ENCODE results near the gene C1orf21.
"Not testable (repeated sequence)": the region's sequence is repeated elsewhere in the genome, so short reads cannot be mapped to it uniquely, and the experiment has no call there.

C1orf21 gene

DNA sequence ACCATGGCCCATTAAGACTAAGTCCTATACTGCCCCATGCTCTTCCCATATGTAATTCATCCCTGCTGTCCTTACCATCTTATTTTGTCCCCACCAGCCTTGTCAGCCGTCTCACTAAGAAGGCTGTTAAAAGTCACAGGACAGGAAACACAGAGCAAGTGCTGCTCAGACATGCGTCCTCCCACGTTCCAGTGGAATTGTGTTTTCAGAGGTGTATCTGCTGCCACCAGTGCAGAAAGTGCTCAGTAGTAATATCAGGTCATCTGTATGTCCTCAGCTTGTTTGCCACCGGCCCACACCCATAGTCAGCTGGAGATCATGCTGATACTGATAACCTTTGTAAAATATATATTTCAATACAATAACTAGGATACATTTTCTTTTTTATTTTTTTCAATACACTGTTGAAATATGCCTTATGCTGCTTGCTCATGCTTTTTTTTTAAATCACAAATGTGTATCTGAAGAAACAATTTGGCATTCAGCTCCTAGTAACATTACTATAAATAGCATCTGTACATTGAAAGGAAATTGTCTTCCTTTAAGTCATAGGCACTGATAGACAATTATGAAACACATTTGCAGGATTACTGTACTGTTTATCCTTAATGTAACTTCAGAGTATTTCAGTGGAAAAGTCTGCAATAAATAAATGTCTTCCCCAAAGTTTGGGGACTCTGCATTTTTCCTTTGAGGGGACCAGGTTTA is 211.0 kb downstream of the C1orf21 start:
- no peak for DNase-seq (ENCODE audit: low read depth in 2 of 2)

DNA sequence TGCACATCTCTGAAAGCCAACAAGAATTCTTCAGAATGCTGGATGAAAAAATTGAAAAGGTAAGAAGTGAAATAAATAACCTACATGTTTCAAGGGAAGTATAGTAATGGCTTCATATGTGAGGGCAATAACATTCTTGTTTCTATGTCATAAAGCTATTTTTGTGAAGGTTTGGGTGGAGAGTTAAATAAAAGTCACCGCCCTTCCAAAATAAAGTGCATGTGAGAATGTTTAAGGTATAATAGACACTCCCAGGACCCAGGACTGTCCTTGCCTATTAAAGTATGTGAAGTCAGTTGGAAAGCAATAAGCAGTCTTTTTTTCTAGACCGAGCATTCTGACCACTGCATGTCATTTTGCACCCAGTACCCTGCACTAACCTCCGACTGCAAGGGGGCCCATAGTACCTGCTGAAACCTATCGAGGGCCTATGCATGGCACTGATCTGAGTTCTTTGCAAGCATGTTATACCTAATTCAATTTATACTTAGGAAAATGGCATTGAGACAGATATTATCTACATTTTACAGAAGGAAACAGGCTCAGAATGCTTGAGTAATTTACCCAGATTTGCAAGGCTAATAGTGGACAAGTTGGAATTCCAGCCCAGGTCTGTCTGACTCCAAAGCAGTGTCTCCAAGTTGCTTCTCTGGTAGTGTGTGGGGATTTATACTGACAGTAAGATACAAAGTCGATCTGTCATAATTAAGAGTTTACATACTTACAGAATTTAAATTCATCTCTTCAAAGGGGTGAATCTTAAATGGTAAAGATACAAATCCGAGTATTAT is 211.8 kb downstream of the C1orf21 start:
- no peak for DNase-seq (ENCODE audit: low read depth in 2 of 2)

DNA sequence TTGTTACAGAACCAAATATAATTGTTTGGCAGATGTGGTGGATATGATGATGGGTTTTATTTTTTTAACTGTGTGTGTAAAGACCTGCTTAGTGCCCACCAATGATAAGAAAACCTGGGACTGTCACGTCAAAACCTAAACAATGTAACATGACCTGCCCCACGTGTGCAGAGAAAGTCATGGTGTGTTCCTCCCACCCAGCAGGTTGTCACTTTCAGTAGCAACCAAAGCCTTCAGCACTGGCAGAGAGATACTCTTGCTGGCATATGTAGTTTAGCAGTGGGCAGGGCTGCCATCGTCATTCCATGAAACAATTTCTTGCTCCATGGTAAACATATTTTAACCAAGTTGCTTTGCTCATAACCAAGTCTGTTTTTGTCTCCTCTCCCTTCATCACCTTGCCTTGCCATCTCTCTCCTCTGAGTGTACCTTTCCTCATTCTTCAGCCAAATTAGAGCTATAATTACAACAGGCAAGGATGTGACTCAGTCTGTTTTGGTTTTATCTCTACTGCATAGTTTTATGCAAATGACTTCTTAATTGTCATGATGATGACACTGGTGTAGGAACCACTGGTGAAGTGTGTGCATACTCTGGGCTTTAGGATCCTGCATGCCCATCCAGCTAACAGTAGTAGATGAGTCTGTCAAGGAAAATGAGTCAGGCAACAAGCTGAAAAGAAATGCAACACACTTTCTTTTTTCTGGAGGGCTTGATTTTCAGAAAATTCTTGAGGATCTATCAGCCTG is 217.5 kb downstream of the C1orf21 start:
- DNase-seq (ENCODE audit: low read depth in 2 of 2), result no peak

DNA sequence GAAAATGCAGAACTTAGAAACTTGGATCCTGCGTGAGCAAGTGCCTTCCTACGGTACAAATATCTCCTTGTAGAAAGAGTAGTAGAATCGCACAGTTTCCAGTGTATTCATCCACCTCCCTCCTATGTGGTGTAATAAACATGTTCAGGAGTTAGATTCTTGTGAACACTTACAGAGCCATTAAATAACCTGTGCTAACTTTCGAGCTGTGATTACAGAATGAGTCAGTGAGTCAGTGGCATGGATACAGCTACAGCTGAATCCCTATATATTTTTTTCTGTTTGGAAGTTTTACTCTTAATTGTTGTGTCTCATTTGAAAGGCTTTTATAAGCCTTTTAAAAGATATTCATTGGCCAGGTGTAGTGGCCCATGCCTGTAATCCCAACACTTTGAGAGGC is 219.1 kb downstream of the C1orf21 start:
- DNase-seq (ENCODE audit: low read depth in 2 of 2), result no peak

DNA sequence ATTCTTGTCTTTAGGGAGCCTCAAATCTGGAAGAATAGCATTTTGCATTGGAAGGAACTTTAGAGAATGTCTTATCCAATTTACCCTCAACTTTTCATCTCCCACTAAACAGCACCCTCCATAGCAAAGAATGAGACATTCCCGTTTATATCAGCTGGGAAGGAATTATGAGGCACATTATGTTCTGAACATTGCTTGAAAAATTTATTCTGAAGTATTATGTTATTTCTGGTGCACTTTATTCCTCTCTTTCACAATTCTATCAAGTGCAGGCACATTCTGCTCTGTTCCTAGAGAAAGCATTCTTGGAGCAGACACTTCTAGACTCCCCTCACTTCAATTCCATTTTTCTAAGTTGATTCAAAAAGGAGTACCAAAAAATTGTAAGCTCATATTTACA is 220.0 kb downstream of the C1orf21 start:
- no peak for DNase-seq (ENCODE audit: low read depth in 2 of 2)

DNA sequence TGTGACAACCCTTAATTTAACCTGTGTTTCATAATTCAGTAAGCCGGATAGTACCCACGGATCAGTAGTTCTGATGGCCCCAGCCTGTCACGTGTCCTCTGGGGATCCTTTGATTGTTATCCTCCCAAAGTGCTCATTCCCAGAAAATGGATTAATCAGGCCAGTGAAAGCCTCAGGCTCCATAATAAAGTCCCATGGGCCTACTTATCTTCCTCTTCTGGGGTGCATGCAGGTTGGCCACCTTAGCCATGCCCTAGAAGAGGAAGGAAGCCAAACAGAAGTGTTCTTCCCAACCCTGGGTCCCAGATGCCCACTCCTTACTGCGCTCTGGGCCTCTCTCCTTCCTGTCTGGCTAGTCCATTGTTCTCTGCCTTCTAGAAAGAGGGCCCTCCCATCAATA is 221.8 kb downstream of the C1orf21 start:
- DNase-seq (ENCODE audit: low read depth in 2 of 2), result no peak

DNA sequence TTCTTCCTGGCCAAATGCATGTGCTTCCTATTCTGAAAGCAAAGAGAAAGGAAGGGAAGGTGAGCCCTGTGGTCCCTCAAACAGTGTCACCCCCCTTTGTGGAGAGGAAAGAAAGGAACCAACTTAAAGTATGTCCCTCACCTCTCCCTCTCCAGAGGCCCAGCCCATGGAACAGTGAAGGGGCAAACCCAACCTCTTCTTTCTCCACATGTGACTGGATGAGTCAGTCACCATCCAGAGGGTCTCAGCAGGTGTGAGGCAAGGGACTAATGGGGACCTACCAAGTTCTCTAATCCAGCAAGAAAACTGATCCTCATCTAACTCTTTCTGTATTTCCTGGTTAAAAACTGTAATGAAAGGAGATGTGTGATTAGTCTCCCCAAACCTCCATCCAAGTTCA is 222.2 kb downstream of the C1orf21 start:
- no peak for DNase-seq (ENCODE audit: low read depth in 2 of 2)

DNA sequence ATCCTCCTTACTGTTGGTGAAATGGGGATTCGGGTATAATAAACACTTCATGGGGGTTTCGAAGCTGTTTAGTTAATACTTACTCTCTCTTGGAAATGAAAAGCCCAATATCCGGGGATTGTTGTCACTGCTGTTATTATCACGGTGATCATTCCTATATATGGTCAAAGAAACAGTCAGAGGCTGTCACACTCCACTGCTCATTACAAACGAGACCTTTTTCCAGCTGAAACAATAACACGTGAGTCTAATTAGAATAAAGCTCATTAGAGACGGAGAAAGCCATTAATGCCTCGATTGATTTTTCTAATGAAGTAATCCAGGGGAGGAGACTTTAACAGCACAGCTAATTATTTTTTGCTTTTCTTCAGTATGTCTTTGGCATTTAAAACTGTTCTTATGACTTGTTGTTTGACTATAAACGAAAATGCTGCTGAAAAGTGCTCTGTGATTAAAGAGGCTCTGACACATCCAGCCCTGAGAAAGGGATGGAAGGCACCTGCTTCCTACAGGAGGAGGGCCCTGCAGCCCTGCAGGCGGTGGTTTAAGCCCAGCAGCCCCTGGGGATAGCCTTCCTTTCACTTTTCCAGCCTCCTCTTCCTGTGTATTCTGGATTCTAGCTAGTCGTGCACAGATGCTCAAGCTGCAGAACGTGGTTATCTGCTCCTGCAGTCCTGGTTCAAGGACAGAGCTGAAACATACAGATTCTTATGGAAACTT is 224.2 kb downstream of the C1orf21 start:
- DNase-seq (ENCODE audit: low read depth in 2 of 2), result no peak

DNA sequence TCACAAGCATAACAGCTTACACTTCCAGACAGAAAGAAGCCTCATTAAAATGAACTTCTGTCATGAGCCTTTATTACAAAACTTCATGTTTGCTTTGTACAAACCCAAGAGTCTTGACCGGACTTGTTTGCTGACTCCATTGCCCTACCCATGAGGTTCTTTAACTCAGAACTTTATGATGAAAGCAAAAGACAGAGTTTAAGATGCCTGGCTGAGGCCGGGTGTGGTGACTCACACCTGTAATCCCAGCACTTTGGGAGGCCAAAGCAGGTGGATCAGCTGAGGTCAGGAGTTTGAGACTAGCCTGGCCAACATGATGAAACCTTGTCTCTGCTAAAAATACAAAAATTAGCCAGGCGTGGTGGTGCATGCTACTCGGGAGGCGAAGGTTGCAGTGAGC is 225.4 kb downstream of the C1orf21 start:
- not testable (repeated sequence) for DNase-seq (ENCODE audit: low read depth in 2 of 2)

DNA sequence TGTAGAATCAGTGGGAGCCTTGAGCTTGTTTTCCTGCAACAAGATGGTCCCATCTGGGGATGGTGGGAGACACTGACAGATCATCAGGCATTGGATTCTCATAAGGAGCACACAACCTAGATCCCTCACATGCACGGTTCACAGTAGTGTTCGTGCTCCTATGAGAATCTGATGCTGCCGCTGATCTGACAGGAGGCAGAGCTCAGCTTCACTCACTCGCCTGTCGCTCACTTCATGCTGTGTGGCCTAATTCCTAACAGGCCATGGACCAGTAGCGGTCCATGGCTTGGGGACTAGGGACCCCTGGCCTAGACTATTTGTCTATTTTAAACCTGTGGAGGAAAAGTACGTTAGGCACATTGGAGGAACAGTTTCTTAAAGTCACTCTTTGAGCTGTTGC is 227.8 kb downstream of the C1orf21 start:
- no peak for DNase-seq (ENCODE audit: low read depth in 2 of 2)

DNA sequence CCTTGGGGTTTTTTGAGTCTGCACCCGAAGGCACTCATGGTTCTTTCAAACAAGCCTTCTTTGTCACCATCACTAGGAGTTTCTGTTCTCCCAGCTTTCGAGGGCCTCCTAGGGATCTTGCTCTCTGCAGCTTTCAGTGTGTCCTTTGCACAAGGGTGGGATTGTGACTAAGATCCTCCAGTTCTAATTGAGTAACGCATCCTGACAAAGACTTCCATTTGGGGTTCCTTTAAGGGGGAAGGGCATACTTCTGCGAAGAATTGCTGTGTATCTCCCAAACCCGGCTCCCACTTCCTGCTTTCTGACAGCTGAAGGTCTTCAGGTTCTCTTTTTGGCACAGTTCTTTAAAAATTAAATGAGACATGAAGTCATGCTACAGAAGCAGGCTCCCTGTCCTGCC is 228.5 kb downstream of the C1orf21 start:
- no peak for DNase-seq (ENCODE audit: low read depth in 2 of 2)

DNA sequence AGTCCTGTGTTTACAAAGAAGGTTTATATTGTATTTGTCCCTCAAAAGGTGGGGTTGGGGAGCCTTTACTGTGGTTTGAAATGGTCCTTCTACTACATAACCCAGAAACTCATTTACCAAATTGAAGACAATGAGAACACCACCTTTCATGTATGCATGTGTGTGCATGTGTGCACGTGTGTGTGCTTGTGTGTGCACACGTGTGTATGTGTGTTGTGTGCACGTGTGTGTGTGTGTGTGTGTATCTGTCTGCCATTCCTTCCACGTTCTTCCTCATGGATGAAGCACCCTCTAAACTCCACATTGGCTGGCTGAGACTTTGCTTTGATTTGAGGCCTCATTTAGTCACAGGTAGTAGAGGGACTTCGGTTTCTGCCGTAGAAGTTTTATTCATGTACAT is 229.7 kb downstream of the C1orf21 start:
- no peak for DNase-seq (ENCODE audit: low read depth in 2 of 2)

DNA sequence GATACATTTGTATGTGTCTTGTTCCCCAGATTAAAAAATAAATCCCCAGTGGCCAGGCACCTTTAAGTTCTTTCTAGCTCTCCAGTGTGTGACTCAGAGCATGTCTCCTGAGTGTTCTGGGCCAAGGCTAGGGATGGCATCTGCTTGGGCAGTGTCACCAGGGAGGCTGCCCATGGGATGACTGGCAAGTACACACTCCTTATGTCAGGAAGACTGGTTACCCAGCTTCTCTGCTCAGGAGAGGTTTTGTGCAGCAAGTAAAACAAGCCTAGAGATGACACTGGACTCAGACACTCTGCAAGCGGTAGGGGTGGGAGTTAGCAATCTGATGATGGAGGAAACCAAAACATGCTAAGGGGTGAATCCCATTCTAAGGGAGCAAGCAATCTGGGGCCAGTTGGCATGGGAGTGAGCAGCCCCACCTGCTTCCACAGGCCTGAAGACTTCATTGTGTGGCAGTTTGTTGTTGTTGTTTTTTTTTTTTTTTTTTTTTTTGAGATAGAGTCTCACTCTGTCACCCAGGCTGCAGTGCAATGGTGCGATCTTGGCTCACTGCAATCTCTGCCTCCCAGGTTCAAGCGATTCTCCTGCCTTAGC is 230.7 kb downstream of the C1orf21 start:
- no peak for DNase-seq (ENCODE audit: low read depth in 2 of 2)

DNA sequence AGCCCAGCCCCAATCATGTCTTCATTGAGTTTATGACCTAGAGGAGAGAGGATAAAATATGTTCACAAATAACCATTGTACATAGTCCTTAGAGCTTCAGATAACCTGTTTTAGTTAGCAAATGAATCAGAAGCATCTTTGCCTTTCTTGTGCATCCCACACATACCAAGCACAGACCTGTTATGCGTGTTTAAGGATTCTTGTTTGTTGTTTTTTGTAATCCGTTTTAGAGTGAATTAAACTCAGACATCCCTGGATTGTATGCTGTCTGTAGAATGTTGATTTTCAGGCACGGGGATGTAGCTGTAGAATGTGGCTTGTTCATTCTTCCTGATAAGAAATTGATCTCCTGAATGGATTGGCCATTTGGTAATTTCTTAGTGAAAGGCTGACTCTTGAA is 232.0 kb downstream of the C1orf21 start:
- no peak for DNase-seq (ENCODE audit: low read depth in 2 of 2)

DNA sequence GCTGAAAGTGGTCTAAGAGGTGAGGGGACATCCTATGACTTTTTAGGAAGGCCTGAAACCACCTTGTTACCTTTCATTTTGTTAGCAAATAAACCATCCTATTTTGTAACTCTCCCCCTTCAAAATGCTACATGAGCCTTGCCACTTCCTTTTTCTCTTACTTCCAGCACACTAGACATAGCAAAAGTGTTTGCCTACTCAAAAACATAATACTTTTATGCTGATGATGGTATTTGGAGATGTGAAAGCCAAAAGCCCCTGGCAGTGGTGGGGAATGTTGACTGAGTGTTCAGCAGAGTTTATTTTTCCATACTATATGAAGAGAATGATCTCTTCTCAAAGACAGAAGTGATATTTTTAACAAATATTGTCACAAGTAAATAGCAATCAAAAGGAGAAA is 233.6 kb downstream of the C1orf21 start:
- no peak for DNase-seq (ENCODE audit: low read depth in 2 of 2)

DNA sequence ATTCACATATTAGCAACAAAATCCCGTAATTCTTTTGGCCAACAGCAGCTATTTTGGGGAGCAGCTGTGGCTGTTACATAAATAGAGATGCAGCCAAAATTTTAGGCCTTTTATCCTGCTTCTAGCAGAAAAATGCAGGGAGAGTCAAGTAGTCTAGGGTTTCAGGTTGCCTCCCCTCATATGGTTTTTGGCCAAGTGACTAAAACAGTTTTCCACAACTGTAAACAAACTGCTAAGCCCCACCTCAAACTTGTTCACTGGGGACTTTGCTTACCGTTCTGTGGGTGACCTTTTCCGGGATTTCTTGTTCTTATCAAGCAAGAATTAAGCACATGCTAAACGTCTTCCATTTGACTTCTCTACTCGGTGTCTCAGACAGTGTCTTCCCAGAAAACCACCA is 234.4 kb downstream of the C1orf21 start:
- DNase-seq (ENCODE audit: low read depth in 2 of 2), result no peak

DNA sequence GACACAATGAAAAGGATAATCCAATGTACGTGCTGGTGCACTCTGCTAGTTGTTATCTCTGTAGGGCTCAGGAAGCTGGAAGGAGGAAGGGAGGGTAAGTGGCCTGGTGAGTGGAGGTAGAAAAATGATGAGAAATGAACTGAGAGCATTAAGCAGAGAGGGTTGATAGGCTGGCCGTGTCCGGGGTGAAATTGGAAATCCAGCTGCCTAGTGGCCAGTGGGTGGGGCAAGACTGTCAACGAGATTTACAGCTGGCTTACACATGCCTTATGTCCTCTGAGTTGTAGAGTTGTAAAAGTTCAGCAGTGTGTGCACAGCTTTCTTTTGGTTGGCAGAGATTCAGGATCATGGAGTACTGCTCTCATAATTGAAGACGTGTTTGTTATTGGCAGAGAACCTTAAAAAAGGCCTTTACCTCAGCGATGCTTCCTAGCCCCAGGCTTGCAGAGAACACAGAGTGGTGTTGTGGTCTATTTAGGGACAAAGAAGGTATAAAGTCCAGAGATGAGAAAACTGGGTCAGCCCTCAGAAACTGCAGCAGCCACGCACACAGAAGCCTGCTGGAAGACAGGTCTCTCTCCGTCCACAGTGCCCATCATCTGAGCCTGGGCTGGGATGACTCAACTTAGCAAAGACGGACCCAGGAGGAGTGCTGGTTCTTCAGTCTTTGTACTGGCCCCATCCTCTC is 235.5 kb downstream of the C1orf21 start:
- no peak for DNase-seq (ENCODE audit: low read depth in 2 of 2)

DNA sequence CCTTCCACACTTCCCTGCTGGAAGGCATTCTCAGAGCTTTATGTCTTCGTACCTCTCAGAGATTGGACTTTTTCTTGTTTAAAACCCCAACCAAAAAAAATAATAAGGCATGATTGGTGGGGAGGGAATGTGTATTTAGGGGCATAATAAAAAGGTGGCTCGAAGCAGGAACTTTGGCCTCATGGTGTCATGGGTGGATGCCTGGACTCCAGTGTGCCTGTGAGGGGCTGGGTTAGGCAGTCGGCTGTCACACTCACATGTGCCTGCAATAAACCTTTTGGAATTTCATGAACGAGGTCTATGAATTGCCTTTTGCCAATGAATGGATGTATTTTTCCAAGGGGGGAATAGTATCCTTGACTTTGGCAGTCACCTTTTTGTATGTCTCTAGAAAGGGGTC is 236.6 kb downstream of the C1orf21 start:
- no peak for DNase-seq (ENCODE audit: low read depth in 2 of 2)

DNA sequence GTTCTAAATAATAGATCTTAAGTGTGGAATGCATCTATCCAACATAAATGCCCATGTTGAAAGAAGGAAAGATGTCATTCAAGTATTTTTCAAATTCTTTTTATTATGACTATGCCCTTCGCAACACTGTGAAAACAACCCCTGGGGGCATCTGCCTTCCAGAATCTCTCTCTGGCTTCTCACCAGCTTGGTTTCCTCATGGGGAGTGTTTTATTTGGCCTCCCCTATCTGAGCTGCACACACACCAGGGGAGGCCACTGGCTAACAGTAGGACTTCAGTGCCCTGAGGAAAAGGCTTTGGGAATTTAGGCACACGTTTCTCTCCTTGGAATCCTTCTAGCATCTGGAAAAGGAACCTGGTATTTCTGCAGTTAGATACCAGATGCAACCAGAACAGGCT is 237.2 kb downstream of the C1orf21 start:
- DNase-seq (ENCODE audit: low read depth in 2 of 2), result no peak

DNA sequence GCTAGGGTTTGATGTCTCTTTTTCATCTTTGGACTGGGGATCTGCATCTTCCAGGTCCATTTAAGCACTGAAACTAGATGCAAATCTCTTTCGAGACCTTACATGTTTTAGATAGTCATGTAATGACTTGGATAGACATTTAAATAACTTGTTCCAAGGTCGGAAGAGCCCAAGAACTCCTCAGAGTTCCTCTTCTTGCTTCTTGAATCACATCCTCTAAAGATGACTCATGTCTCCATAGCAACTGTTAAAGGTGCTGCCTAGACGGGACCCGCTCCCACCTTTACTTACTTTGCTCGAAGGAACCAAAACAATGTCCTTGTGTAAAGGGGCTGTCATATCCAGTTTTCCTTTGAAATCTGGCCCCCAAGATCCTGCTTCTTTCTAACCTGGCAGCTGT is 237.8 kb downstream of the C1orf21 start:
- no peak for DNase-seq (ENCODE audit: low read depth in 2 of 2)

DNA sequence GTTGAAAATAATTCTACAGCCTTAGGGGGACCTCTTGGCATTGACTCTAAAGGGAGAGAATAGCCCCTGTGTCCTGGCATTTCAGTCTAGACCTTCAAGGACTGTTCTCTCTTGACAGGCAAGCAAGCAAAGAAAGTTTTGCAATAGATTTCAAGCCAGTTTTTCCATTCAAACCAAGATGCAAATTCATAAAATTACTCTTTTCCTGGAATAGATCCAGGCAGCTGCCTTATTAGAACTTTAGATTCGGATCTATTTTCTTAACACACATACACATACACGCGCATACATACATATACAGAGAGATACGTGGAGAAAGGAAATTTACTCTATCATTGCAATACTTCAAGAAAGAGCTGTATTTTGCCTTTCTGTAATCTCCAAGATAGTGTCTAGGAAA is 238.4 kb downstream of the C1orf21 start:
- DNase-seq (ENCODE audit: low read depth in 2 of 2), result no peak
